Measurements from ENCODE around the gene SYT14. TPM values are rescaled to one million over a fixed set of nuclear protein-coding genes. Genes with fewer than 3 reads are reported as not detected.

SYT14 gene
- total and polyA plus RNA-seq, 7 donors, result under 0.01 to 0.71 (median 0.22) TPM; not detected in 1

- no peaks in the 10 kb centered on the region for H3K27me3 ChIP-seq
- no peak overlapping the region for H3K4me3 ChIP-seq
- H3K27ac ChIP-seq, result no peak overlapping the region
- no peaks in the 10 kb centered on the region for H3K4me1 ChIP-seq
- no peak for DNase-seq
- no peaks in the 10 kb centered on the region for H3K9me3 ChIP-seq
- intact Hi-C loops (cut with DNase I), result no loop called here
- TF ChIP-seq EP300 (IDR thresholded peaks at IDR 0.05) (no peak), POLR2AphosphoS5 (IDR thresholded peaks at IDR 0.05) (no peak), CTCF (IDR thresholded peaks at IDR 0.05) (no peak), POLR2A (IDR thresholded peaks at IDR 0.05) (no peak)
- H3K36me3 ChIP-seq, result no peaks in the 10 kb centered on the region
- 50 to 66% methylated on average over 3 of the region's 3 CpGs for WGBS, 2 donors
Observed at GRCh38 chr1:210132582-210132981, 194.6 kb downstream of the SYT14 start.

- intact Hi-C loops (cut with DNase I), result loop anchor here (2.0 to 5.0 kb wide), 2 partner anchors 167 to 254 kb away; no protein-coding TSS in a partner anchor
- no peak overlapping the region for H3K27ac ChIP-seq
- WGBS, 2 donors, result 32 to 41% methylated on average over 4 of the region's 4 CpGs
- H3K4me1 ChIP-seq, result no peaks in the 10 kb centered on the region
- no peaks in the 10 kb centered on the region for H3K9me3 ChIP-seq
- no peaks in the 10 kb centered on the region for H3K27me3 ChIP-seq
- no peak overlapping the region for H3K4me3 ChIP-seq
- no peak for TF ChIP-seq POLR2A (IDR thresholded peaks at IDR 0.05)
- no peak for TF ChIP-seq POLR2AphosphoS5 (IDR thresholded peaks at IDR 0.05)
- peak; percentile 21 to 61 (median 48) for TF ChIP-seq CTCF (IDR thresholded peaks at IDR 0.05)
- TF ChIP-seq EP300 (IDR thresholded peaks at IDR 0.05), result no peak
- peak; percentile 83 for DNase-seq
- H3K36me3 ChIP-seq, result no peaks in the 10 kb centered on the region
Observed at GRCh38 chr1:210143465-210144062, 205.5 kb downstream of the SYT14 start.

- 80 to 85% methylated on average over 3 of the region's 3 CpGs for WGBS, 2 donors
- DNase-seq, result no peak
- Histone ChIP-seq H3K27me3 (no peaks in the 10 kb centered on the region), H3K36me3 (no peaks in the 10 kb centered on the region), H3K27ac (no peak overlapping the region), H3K9me3 (no peaks in the 10 kb centered on the region), H3K4me1 (no peaks in the 10 kb centered on the region), H3K4me3 (no peak overlapping the region)
- TF ChIP-seq POLR2A (IDR thresholded peaks at IDR 0.05) (no peak), POLR2AphosphoS5 (IDR thresholded peaks at IDR 0.05) (no peak), CTCF (IDR thresholded peaks at IDR 0.05) (no peak), EP300 (IDR thresholded peaks at IDR 0.05) (no peak)
- intact Hi-C loops (cut with DNase I), result loop anchor here (2.0 to 5.0 kb wide), 2 partner anchors 166 to 253 kb away; no protein-coding TSS in a partner anchor
Observed at GRCh38 chr1:210144736-210145135, 206.7 kb downstream of the SYT14 start.

GRCh38 chr1:210151052-210151672 is 213.1 kb downstream of the SYT14 start:
- Histone ChIP-seq H3K36me3 (no peaks in the 10 kb centered on the region), H3K4me3 (no peak overlapping the region), H3K27me3 (no peaks in the 10 kb centered on the region), H3K9me3 (no peaks in the 10 kb centered on the region), H3K4me1 (peaks cover 0 to 5% (median 0%) of the 10 kb centered on the region in 4 donors), H3K27ac (no peak overlapping the region)
- DNase-seq, result no peak
- no peak for TF ChIP-seq CTCF (IDR thresholded peaks at IDR 0.05)
- no peak for TF ChIP-seq POLR2A (IDR thresholded peaks at IDR 0.05)
- TF ChIP-seq POLR2AphosphoS5 (IDR thresholded peaks at IDR 0.05), result no peak
- no peak for TF ChIP-seq EP300 (IDR thresholded peaks at IDR 0.05)
- intact Hi-C loops (cut with DNase I), result no loop called here
- WGBS, 2 donors, result 28 to 48% methylated on average over 3 of the region's 3 CpGs
